ENCODE data around the gene ARL3. TPM values are rescaled to one million over a fixed set of nuclear protein-coding genes. Genes with fewer than 3 reads are reported as not detected.

Gene ARL3
- total and polyA plus RNA-seq, 2 experiments from 2014 or later: 8.5 to 22.6 TPM

DNA sequence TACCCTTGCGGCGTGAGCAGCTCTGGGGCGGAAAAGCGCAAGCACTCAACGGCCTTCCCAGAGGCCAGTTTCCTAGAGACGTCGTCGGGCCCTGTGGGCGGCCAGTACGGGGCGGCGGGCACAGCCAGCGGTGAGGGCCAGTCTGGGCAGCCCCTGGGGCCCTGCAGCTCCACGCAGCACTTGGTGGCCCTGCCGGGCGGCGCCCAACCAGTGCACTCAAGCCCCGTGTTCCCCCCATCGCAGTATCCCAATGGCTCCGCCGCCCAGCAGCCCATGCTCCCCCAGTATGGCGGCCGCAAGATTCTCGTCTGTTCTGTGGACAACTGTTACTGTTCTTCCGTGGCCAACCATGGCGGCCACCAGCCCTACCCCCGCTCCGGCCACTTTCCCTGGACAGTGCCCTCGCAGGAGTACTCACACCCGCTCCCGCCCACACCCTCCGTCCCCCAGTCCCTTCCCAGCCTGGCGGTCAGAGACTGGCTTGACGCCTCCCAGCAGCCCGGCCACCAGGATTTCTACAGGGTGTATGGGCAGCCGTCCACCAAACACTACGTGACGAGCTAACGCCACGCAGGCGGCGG, 57.3 kb downstream of the ARL3 start:
- Histone ChIP-seq H3K27me3 (ENCODE audit: insufficient read depth) (no peaks in the 10 kb centered on the region), H3K27ac (ENCODE audit: low read depth) (no peak overlapping the region), H3K79me2 (replicated peaks; ENCODE audit: insufficient read depth) (peaks cover 12% of the 10 kb centered on the region), H3K4me2 (no peak overlapping the region), H4K20me1 (replicated peaks; ENCODE audit: insufficient read depth) (no peaks in the 10 kb centered on the region; the same call in 1 of the 2 replicates), H3K9me2 (ENCODE audit: insufficient read depth) (no peaks in the 10 kb centered on the region), H3K36me3 (ENCODE audit: insufficient read depth) (no peaks in the 10 kb centered on the region), H3K4me1 (ENCODE audit: insufficient read depth) (peaks cover 13% of the 10 kb centered on the region; the same call in 1 of the 2 replicates), H2AFZ (no peak overlapping the region), H3K4me3 (no peak overlapping the region), H3F3A (replicated peaks; ENCODE audit: low read depth) (no peaks in the 10 kb centered on the region)
- TF ChIP-seq STAT1 (IDR thresholded peaks at IDR 0.05; ENCODE audit: unreplicated experiment) (no peak), EZH2phosphoT487 (IDR thresholded peaks at IDR 0.05; ENCODE audit: unreplicated experiment) (no peak)
- Mint-ChIP-seq H3K4me3 (no peak overlapping the region), H3K27me3 (ENCODE audit: insufficient read depth, low read depth, poor library complexity) (peaks cover 14% of the 10 kb centered on the region), H3K4me1 (peaks cover 30% of the 10 kb centered on the region), H3K9me3 (no peaks in the 10 kb centered on the region), H3K36me3 (ENCODE audit: low read depth) (peaks cover 25% of the 10 kb centered on the region), H3K27ac (no peak overlapping the region)
- ATAC-seq (no peak), DNase-seq (ENCODE audit: low spot score) (no peak)

GRCh38 chr10:102656026-102656425, 58.2 kb downstream of the ARL3 start:
- peaks cover 15% of the 10 kb centered on the region; the same call in 1 of the 2 replicates for H3K4me1 ChIP-seq (ENCODE audit: insufficient read depth)
- H3K27me3 Mint-ChIP-seq (ENCODE audit: insufficient read depth, low read depth, poor library complexity): peaks cover 14% of the 10 kb centered on the region
- no peaks in the 10 kb centered on the region for H3K9me3 Mint-ChIP-seq
- H3K4me3 Mint-ChIP-seq: no peak overlapping the region
- no peaks in the 10 kb centered on the region; the same call in 1 of the 2 replicates for H4K20me1 ChIP-seq (replicated peaks; ENCODE audit: insufficient read depth)
- no peaks in the 10 kb centered on the region for H3K9me2 ChIP-seq (ENCODE audit: insufficient read depth)
- no peaks in the 10 kb centered on the region for H3F3A ChIP-seq (replicated peaks; ENCODE audit: low read depth)
- no peak overlapping the region for H3K4me3 ChIP-seq
- no peaks in the 10 kb centered on the region for H3K36me3 ChIP-seq (ENCODE audit: insufficient read depth)
- ATAC-seq (no peak), DNase-seq (ENCODE audit: low spot score) (no peak)
- H3K27ac ChIP-seq (ENCODE audit: low read depth): no peak overlapping the region
- peaks cover 25% of the 10 kb centered on the region for H3K36me3 Mint-ChIP-seq (ENCODE audit: low read depth)
- H2AFZ ChIP-seq: no peak overlapping the region
- no peak overlapping the region for H3K4me2 ChIP-seq
- TF ChIP-seq ZNF114 (CRISPR knock-in tag; IDR thresholded peaks at IDR 0.05) (no peak), STAT1 (IDR thresholded peaks at IDR 0.05; ENCODE audit: unreplicated experiment) (no peak), ZNF331 (CRISPR knock-in tag; IDR thresholded peaks at IDR 0.05; ENCODE audit: low read depth) (no peak), JUNB (IDR thresholded peaks at IDR 0.05; ENCODE audit: unreplicated experiment) (no peak), EZH2phosphoT487 (IDR thresholded peaks at IDR 0.05; ENCODE audit: unreplicated experiment) (no peak), EZH2 (IDR thresholded peaks at IDR 0.05; ENCODE audit: low read depth, unreplicated experiment) (no peak), NANOG (IDR thresholded peaks at IDR 0.05; ENCODE audit: borderline replicate concordance) (no peak), CREB1 (CRISPR knock-in tag; IDR thresholded peaks at IDR 0.05; ENCODE audit: low read depth) (no peak), POLR2AphosphoS5 (IDR thresholded peaks at IDR 0.05; ENCODE audit: low read depth) (no peak)
- TF ChIP-seq, protein P1, sequence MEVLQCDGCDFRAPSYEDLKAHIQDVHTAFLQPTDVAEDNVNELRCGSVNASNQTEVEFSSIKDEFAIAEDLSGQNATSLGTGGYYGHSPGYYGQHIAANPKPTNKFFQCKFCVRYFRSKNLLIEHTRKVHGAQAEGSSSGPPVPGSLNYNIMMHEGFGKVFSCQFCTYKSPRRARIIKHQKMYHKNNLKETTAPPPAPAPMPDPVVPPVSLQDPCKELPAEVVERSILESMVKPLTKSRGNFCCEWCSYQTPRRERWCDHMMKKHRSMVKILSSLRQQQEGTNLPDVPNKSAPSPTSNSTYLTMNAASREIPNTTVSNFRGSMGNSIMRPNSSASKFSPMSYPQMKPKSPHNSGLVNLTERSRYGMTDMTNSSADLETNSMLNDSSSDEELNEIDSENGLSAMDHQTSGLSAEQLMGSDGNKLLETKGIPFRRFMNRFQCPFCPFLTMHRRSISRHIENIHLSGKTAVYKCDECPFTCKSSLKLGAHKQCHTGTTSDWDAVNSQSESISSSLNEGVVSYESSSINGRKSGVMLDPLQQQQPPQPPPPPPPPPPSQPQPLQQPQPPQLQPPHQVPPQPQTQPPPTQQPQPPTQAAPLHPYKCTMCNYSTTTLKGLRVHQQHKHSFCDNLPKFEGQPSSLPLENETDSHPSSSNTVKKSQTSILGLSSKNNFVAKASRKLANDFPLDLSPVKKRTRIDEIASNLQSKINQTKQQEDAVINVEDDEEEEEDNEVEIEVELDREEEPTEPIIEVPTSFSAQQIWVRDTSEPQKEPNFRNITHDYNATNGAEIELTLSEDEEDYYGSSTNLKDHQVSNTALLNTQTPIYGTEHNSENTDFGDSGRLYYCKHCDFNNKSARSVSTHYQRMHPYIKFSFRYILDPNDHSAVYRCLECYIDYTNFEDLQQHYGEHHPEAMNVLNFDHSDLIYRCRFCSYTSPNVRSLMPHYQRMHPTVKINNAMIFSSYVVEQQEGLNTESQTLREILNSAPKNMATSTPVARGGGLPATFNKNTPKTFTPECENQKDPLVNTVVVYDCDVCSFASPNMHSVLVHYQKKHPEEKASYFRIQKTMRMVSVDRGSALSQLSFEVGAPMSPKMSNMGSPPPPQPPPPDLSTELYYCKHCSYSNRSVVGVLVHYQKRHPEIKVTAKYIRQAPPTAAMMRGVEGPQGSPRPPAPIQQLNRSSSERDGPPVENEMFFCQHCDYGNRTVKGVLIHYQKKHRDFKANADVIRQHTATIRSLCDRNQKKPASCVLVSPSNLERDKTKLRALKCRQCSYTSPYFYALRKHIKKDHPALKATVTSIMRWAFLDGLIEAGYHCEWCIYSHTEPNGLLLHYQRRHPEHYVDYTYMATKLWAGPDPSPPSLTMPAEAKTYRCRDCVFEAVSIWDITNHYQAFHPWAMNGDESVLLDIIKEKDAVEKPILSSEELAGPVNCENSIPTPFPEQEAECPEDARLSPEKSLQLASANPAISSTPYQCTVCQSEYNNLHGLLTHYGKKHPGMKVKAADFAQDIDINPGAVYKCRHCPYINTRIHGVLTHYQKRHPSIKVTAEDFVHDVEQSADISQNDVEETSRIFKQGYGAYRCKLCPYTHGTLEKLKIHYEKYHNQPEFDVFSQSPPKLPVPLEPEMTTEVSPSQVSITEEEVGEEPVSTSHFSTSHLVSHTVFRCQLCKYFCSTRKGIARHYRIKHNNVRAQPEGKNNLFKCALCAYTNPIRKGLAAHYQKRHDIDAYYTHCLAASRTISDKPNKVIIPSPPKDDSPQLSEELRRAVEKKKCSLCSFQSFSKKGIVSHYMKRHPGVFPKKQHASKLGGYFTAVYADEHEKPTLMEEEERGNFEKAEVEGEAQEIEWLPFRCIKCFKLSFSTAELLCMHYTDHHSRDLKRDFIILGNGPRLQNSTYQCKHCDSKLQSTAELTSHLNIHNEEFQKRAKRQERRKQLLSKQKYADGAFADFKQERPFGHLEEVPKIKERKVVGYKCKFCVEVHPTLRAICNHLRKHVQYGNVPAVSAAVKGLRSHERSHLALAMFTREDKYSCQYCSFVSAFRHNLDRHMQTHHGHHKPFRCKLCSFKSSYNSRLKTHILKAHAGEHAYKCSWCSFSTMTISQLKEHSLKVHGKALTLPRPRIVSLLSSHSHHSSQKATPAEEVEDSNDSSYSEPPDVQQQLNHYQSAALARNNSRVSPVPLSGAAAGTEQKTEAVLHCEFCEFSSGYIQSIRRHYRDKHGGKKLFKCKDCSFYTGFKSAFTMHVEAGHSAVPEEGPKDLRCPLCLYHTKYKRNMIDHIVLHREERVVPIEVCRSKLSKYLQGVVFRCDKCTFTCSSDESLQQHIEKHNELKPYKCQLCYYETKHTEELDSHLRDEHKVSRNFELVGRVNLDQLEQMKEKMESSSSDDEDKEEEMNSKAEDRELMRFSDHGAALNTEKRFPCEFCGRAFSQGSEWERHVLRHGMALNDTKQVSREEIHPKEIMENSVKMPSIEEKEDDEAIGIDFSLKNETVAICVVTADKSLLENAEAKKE (CRISPR knock-in tag; IDR thresholded peaks at IDR 0.05): no peak
- no peak overlapping the region for H3K27ac Mint-ChIP-seq
- peaks cover 20% of the 10 kb centered on the region for H3K79me2 ChIP-seq (replicated peaks; ENCODE audit: insufficient read depth)
- H3K27me3 ChIP-seq (ENCODE audit: insufficient read depth): no peaks in the 10 kb centered on the region
- peaks cover 35% of the 10 kb centered on the region for H3K4me1 Mint-ChIP-seq
